ENCODE data around the gene ARRB1.
"Not testable (repeated sequence)": the region's sequence is repeated elsewhere in the genome, so short reads cannot be mapped to it uniquely, and the experiment has no call there.

Gene ARRB1

DNA sequence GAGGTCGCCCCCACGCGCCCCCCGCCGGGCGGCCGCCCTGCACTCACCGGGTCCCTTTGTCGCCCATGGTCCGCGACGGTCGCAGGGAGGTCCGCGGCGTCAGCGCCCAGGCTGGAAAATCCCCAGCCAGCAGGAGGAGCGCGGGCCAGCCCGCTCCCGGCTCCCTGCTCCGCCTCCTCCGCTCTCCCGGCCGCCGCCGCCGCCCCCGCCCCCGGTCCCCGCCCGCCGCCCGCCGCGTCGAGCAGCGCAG lies at the start of gene ARRB1:
TSS of gene ARRB1 (minus strand) at position 121 of the 250 bp plus-strand sequence. CDS start at position 67, 54 bp downstream.
- no peak for DNase-seq (ENCODE audit: low spot score)

DNA sequence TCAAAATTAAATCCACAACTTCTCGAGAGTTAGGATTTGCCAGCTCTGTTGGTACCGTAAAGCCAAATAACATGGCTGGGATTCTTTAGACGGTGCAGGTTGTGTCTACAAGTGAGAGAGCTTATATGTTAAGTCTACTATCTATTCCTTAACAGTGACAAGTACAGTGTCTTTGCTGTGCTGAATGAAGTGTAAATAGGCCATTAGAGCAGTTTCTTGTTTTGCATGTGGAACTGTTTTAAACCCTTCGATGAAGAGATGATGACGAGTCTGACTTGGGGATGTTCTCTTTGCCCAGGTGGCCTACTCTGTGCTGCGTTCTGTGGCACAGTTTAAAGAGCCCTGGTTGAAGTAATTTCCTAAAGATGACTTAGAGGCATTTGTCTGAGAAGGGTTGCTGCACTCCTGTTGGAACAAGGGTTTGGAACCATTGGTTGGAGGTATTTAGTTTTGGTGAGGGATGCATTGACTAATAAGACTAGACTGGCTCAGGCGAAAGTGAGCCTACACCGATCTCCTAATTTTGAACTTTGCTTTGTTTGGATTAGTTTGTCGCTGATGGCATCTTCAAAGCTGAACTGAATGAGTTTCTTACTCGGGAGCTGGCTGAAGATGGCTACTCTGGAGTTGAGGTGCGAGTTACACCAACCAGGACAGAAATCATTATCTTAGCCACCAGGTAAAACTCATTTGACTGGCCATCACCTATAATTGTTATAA lies 48.8 kb upstream of the ARRB1 start:
- DNase-seq (ENCODE audit: low spot score), result peak; percentile 61

DNA sequence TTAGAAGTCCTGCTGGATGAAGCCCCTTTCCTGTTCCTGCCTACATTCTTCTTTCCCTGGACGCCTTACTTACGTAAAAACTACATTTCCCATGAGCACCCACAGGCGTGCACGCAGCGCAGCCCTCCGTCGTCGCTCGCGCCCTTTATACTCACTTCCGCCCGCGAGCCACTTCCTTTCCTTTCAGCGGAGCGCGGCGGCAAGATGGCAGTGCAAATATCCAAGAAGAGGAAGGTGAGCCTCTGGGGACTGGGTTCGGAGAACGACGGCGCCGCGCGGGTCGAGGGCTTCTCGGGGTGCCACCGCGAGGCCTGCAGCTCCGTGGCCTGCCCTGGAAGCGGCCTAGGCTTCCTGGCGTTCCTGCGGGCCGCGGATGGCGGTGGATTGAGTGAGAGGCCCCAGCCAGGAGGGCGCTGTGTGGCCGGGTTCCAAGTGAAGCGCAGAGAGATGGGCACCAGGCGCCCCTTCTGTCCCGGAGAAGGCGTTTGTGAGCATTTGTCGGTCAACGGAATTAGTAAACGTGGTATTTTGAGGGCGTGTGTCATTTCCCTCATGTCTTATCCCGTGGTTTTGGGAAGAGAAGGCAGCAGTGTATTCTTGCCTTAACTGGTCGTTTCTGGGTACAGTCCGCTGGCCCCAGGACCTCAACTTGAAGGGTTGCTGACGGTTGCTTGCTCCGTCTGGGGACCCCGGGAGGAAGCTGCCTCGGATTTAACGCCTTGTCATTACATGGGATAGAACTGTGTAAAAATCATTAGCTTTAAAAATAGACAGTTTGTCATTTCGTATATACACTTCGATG lies 48.1 kb upstream of the ARRB1 start, which contains the start of gene RPS3:
TSS of gene RPS3 (plus strand) at position 175 of the 802 bp plus-strand sequence. CDS start at position 205, 30 bp downstream.
- peak; percentile 88 for DNase-seq (ENCODE audit: low spot score)

DNA sequence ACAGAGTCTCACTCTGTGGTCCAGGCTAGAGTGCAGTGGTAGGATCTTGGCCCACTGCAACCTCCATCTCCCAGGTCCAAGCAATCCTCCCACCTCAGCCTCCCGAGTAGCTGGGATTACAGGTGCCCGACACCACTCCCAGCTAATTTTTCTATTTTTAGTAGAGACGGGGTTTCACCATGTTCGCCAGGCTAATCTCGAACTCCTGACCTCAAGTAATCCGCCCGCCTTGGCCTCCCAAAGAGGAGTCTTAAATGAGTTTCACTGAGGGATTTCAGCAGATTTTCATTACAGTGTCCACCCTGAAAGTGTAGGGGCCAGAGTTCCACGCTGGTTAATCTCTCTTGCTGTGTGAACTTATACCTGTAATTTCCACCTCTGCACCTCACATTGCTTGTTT lies 47.4 kb upstream of the ARRB1 start:
- DNase-seq (ENCODE audit: low spot score), result no peak

DNA sequence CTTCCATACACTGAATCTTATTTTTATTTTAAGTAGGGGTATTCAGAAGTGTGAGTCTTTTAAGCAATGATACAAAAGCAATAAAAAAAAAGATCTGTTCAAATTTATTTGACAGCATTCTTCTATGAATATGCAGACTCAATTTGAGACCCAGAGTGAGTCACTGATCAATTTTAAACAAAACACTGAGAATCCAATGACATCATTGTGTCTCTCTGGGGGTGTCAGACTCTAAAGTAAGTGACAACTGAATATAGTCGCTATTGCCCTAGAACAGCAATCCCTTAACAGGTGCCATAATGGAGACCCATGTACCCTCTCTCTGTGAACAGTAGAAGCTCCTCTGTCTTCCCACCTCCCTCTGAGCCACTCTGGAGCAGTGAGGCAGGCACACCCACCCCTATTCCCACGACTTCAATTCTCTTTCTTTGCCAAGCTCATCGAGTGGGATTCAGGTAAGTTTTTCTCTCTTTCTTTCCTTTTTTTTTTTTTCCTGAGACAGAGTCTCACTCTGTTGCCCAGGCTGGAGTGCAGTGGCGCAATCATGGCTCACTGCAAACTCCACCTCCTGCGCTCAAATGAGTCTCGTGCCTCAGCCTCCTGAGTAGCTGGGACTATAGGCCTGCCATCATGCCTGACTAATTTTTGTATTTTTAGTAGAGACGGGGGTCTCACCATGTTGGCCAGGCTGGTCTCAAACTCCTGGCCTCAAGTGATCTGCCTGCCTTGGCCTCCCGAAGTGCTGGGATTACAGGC lies 42.8 kb upstream of the ARRB1 start:
- no peak for DNase-seq (ENCODE audit: low spot score)

DNA sequence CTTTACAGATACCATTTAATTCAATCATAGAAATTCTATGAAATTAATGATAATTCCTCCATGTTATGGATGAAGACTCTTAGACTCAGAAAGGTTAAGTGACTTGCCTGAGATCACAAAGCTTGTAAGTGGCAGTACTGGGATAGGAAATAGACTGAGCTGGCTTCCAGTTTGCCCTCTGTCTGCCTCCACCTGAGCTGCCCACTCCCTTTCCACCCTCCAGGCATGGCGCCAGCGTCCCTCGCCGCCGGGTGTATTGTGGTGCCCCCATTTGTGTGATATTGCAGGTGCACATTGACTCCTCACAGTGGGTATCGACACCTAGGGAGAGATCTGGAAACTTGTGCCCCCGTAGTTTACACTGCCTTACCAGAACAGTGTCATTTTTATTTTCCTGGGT lies 38.5 kb upstream of the ARRB1 start:
- no peak for DNase-seq (ENCODE audit: low spot score)

DNA sequence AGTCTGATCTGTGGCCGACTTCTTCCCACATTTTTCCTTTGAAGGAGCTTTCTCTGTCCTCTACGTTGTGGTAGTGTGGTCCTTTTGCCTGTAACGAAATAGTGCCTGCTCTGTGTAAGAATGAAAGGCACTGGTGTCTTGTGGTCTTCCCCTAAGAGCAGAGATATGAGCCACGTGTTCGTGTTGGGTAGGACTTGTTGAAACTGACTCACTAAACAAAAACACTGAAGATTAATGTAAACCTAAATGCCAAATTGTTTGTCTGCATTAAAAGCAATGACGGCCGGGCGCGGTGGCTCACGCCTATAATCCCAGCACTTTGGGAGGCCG lies 37.8 kb upstream of the ARRB1 start:
- DNase-seq (ENCODE audit: low spot score), result no peak

DNA sequence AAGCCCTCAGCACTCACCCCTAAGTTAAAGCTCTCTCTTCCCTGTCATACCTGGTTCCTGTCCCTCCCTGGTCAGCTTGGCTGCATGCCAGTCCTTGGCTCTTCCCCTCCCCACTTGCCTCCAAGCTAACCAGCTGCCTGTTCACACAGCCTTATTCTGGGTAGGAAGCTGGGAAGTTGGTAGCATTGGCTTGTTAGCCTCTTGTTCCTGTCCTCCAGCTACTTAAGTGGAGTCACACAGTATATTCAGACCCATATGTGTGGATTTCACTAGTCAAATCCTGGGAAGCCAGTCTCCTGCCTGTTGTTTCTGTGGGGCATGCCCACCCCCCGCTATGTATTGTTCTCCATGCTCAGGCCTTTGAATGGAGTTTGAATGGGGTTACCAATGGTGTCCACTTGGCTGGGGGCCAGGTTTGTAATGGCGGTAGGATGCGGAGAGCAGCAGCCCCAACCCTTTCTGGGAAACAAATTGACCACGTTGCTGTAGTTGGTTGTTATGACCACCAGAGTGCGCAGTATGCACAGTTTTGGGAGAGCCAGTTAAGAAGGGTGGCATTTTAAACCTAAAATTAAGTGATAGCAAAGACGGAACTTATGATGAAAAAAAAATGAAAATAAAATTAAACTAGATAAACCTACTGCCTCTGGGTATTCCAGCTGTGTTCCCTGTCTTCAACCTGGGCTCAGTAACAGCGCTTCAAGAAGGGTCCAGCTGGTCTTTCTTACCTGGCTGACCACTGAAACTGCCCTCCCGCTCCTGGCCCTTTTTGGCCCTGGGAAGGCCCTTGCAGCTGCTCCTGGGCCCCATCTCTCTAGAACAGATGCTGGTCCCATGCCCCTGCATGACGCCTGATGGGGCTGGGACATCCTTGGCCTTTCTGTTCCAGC lies 37.2 kb upstream of the ARRB1 start:
- DNase-seq (ENCODE audit: low spot score), result peak; percentile 75

DNA sequence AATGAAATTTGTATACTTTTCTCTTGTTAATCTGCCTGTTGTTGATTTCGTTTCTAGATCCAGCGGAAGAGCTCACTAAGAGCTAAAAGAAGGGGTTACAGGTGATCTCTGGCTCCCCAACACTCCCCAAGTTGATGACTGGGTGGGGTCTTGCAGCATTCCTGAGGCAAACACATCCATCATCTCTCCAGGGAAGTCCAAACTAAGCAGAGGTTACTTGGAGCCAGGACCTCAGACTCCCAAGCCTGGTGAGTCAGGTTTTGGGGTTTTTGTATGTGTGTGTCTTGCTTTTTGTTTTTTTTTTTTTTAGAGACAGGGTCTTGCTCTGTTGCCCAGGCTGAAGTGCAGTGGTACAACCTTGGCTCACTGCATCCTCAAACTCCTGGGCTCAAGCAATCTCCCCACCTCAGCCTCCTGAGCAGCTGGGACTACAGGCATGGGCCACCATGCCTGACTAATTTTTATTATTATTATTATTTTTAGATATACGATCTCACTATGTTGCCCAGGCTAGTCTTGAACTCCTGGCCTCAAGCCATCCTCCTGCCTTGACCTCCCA lies 36.4 kb upstream of the ARRB1 start:
- DNase-seq (ENCODE audit: low spot score), result no peak

DNA sequence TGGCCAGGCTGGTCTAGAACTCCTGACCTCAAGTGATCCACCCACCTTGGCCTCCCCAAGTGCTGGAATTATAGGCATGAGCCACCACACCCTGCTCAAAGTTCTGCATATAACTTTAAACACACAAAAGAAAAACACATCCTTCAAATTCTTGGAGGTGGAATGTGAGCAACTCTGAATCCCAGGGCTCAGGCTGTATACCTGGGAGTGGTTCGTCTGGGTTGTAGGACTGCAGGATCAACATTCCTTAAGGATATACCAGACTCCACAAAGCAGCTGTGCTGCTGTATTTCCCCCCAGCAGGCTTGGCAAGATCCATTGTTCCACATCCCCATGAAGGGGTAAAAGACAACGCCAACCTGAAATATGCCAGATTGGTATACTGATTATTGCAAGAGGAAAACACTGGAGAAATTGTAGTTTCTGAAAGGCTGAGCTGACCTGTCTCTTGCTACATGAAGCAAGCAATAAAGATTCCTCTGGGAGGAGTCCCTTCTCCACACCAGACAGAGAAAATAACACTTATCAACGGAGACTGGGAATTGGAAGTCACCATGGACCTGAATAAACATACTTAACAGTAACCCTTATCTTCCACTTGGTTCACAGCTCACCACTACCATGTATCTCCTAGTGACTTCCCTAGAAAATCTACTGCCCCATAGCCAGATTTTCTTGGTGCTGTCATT lies 35.6 kb upstream of the ARRB1 start:
- no peak for DNase-seq (ENCODE audit: low spot score)

DNA sequence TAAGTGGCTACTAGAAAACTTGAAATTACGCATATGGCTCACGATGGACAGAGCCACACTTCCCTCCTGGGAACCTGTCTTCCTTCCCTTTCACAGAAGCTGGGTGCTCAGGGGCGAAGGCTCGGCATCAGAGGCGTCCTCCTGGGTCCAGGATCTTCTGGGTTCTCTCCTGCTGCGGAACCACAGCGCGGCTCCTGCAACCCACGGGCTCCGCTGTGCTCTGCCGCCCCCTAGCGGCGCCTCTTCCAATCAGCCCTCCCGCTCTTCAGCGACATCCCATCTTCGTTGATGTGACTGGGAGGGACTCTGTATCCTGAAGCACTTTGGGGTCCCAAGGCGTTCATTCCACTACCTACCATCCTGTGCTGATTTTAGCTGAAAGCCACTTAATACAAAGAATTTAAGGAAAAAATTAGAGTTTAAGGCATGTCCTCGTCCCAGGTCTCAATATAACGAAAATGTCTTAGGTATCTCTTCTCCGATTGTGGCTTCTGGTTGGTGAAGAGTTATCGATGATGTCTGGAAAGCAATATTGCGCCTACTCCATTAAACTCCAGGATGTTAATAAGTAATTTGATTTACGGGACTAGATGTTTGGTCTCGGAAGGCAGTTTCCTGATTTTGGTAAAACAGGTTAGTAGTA lies 33.1 kb upstream of the ARRB1 start:
- peak; percentile 81 for DNase-seq (ENCODE audit: low spot score)

DNA sequence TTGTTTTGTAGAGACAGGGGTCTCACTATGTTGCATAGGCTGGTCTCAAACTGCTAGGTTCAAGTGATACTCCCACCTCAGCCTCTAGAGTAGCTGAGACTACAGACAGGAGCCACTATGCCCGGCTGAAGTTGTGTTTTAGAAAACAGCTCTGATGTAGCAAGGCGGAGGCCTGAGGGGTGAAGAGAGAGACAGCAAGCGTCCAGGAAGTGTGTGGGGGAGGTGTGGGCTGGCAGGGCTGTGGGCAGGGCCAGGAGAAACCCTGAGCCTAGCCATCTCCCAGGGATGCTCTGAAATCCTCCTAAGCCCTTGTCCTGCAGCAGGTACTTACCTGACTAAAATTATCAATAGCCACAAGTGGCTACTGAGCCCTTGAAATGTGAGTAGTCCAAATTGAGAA lies 31.8 kb upstream of the ARRB1 start:
- no peak for DNase-seq (ENCODE audit: low spot score)

DNA sequence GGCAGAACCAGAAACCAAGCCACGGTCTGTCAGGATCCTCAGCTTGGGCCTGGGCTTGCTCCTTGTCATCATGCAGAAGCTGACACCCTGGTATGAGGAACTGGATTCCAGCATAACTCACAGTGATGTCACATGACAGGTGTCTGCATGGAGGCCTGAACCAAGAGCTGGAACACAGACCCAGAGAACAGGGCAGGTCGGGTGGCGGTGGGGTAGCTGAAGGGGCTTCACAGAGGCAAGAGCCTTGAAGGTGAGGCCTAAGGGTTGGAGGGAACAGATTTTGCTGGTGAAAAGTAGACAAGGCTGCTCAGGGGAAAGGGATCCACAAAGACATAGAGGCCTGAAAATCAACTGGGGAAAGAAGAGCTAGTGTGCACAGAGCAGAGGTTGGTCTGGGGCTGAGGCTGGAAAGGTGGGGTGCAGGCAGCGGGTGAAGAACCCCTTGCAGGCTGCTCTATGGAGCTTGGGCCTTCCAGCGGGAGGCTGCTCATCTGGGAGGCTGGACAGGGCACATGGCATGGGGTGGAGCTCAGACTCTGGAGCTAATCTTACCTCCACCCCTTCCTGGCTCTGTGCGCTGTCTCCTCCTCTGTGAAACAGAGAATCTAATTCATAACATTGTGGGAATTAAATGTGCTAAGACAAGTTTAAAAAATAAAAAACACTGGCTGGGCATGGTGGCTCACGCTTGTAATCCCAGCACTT lies 29.4 kb upstream of the ARRB1 start:
- DNase-seq (ENCODE audit: low spot score), result no peak

DNA sequence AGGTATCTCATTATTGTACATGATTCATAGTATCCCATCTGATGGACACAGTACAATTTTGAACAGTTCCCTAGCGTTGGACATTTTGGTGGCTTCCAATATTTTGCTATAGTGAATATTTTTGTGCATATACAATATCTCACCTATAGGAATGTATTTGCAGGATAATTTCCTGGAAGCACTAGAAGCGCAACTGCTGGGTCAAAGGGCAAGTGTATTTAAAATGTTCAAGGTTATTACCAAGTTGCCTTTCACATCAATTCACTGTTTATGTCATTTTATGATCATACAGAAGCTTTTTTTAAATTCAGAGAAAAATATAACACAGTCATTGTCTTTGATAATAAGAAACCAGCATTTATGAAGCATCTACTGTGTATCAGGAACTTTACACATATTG lies 28.8 kb upstream of the ARRB1 start:
- DNase-seq (ENCODE audit: low spot score), result no peak

DNA sequence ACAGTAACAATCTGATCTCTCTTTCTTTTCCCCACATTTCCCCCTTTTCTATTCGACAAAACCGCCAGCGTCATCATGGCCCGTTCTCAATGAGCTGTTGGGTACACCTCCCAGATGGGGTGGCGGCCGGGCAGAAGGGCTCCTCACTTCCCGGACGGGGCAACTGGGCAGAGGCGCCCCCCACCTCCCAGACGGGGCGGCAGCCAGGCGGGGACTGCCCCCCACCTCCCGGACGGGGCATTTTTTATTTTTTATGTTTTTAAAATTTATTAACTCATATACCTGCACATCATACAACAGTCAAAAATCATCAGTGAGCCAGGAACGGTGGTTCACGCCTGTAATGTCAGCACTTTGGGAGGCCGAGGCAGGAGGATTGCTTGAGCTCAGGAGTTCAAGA lies 27.3 kb upstream of the ARRB1 start:
- DNase-seq (ENCODE audit: low spot score), result not testable (repeated sequence)

DNA sequence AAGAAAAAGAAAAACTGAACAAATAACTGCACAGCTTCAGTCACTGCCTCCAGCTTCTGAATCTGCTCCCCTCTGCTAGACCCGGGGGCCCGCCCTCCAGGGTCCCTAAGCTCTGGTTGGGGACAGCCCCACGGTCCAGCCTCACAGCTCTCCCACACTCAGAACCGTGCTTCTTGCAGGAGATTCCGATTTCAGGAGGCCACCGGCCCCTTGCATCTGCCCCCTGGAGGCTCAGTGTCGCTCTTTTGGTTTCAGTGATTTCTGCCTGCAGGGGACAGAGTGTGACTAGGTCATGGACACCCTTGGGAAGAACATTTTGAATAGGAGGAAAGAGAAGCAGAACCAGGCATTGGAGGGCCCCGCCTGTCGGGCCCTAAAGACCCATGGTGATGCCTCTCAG lies 24.7 kb upstream of the ARRB1 start:
- no peak for DNase-seq (ENCODE audit: low spot score)

DNA sequence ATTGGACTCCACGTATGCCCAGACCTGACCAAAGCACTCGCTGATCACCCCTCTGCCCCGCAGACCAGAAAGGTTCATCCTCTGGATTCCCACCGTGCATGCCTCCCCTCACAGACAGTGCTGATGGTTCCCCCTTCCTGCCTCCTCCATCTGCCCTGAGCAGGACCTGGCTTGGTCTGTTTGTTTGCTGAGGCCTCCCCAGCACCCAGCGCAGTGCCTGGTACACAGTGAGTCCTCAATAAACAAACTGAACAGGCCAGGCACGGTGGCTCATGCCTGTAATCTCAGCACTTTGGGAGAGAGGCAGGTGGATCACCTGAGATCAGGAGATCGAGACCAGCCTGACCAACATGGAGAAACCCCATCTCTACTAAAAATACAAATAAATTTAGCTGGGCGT lies 24.2 kb upstream of the ARRB1 start:
- DNase-seq (ENCODE audit: low spot score), result no peak

DNA sequence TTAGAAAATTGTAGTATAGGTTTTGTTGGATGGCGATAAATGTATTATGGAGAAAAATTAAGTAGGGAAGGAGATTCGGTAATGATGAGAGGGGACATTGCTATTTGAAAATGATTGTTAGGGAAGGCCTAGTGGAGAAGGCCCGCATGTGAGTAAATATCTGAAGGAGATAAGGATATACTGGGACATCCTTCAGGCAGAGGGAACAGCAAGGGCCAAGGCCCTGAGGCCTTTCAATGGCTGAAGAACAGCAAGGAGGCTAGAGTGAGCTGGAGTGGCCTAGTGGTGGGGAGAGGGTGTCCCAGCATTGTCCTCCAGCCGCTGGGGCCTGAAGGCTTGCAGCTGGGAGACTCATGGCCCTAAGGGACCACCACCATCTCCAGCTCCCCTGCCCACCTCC lies 23.2 kb upstream of the ARRB1 start:
- no peak for DNase-seq (ENCODE audit: low spot score)

DNA sequence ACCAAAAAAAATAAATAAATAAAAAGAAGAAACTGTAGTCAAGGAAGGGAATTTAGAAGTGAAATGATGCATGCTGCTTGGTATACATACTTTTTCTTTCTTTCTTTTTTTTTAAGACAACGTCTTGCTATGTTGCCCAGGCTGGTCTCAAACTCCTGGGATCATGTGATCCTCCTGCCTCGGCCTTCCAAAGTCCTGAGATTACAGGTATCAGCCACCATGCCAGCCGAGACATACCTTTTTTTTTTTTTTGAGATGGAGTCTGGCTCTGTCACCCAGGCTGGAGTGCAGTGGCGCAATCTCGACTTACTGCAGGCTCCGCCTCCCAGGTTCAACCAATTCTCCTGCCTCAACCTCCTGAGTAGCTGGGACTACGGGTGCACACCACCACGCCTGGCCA lies 21.7 kb upstream of the ARRB1 start:
- DNase-seq (ENCODE audit: low spot score), result no peak

All from germinal center (tissue), 1 donor.